GM12891 (cell line): ENCODE measurements around the gene ABHD14A.
"Not testable (repeated sequence)": the region's sequence is repeated elsewhere in the genome, so short reads cannot be mapped to it uniquely, and the experiment has no call there.

ENCODE experiments used
- POLR2A ChIP-seq: IDR thresholded peaks from 2 replicates; pipeline ENCODE4 v1.6.1; 2011; ENCODE audit warnings: low read depth, low read length, control low read depth
- POLR2AphosphoS5 ChIP-seq: IDR thresholded peaks from 2 replicates; pipeline ENCODE4 v1.6.1; 2011; ENCODE audit warnings: low read depth, low read length, control low read depth
- SPI1 ChIP-seq: IDR thresholded peaks from 2 replicates; pipeline ENCODE4 v1.6.1; 2011; ENCODE audit warnings: low read depth, low read length, control low read depth

GRCh38 chr3:51990501-51990971, 15.7 kb downstream of the ABHD14A start:
- not testable (repeated sequence) for TF ChIP-seq POLR2A, SPI1, POLR2AphosphoS5
